ENCODE results near the gene IL4I1. TPM values are rescaled to one million over a fixed set of nuclear protein-coding genes. Genes with fewer than 3 reads are reported as not detected.

IL4I1 gene
- total RNA-seq, 1 experiment from 2014 or later, result 0.71 TPM

- TF ChIP-seq TCF7L2 (IDR thresholded peaks at IDR 0.05; ENCODE audit: borderline replicate concordance, extremely low read depth, insufficient read depth, insufficient read length) (no peak), ZNF274 (IDR thresholded peaks at IDR 0.05; ENCODE audit: low read depth, low read length) (no peak), CEBPB (IDR thresholded peaks at IDR 0.05; ENCODE audit: low read depth) (no peak), EZH2phosphoT487 (IDR thresholded peaks at IDR 0.05; ENCODE audit: borderline replicate concordance) (no peak), ZBTB33 (IDR thresholded peaks at IDR 0.05; ENCODE audit: extremely low read depth, insufficient replicate concordance, low read length) (no peak), POLR2AphosphoS5 (IDR thresholded peaks at IDR 0.05; ENCODE audit: low read depth, low read length) (no peak), SP1 (IDR thresholded peaks at IDR 0.05; ENCODE audit: low read depth) (no peak), EZH2 (IDR thresholded peaks at IDR 0.05) (no peak), CBX3 (IDR thresholded peaks at IDR 0.05; ENCODE audit: low read depth) (no peak), ZFX (IDR thresholded peaks at IDR 0.05) (no peak), FOSL1 (IDR thresholded peaks at IDR 0.05; ENCODE audit: low read depth) (no peak), YY1 (IDR thresholded peaks at IDR 0.05; ENCODE audit: extremely low read depth, insufficient replicate concordance, low read depth, low read length) (no peak), ELF1 (IDR thresholded peaks at IDR 0.05; ENCODE audit: borderline replicate concordance, low read depth) (no peak), POLR2A (IDR thresholded peaks at IDR 0.05; ENCODE audit: borderline replicate concordance, extremely low read depth, insufficient read depth, insufficient read length) (no peak), SRF (IDR thresholded peaks at IDR 0.05; ENCODE audit: low read depth) (no peak)
- BruUV-seq (replicated peaks), result TSS peak; percentile 70
- H3K9me2 ChIP-seq (ENCODE audit: insufficient read depth), result no peaks in the 10 kb centered on the region
- no peak for DNase-seq (ENCODE audit: low read depth, low spot score)
- H3K9me3 ChIP-seq (ENCODE audit: control insufficient read depth in 1 of 2, insufficient read depth in 1 of 2, low read depth in 1 of 2, low read length in 2 of 2), result peaks cover 0 to 6% of the 10 kb centered on the region in 2 experiments; a peak in 1 of 4 replicates
- peaks cover 32% of the 10 kb centered on the region for H3K79me2 ChIP-seq (ENCODE audit: insufficient read depth, low read length)
- no peaks in the 10 kb centered on the region for H3K27me3 ChIP-seq (ENCODE audit: insufficient read depth, low read length)
- POLR2A ChIA-PET, result no interaction called here
- H3K4me3 ChIP-seq (replicated peaks in 1 of 2; ENCODE audit: low read depth in 1 of 2, low read length in 2 of 2), result peak overlapping the region; percentile 79 to 89
- H3K4me2 ChIP-seq (ENCODE audit: low read length), result peak overlapping the region; percentile 99
- peaks cover 11 to 28% of the 10 kb centered on the region in 2 experiments for H3K4me1 ChIP-seq (ENCODE audit: control insufficient read depth in 1 of 2, insufficient read depth in 2 of 2, low read length in 2 of 2)
- H4K20me1 ChIP-seq (ENCODE audit: insufficient read depth), result no peaks in the 10 kb centered on the region
- H3K9ac ChIP-seq (ENCODE audit: low read length), result peak overlapping the region; percentile 93
- peaks cover 10 to 18% of the 10 kb centered on the region in 2 experiments for H3K36me3 ChIP-seq (ENCODE audit: control insufficient read depth in 1 of 2, insufficient read depth in 2 of 2, low read length in 2 of 2)
- intact Hi-C loops (cut with micrococcal nuclease), result no loop called here
- CTCF ChIA-PET, result no interaction called here
- no peak for ATAC-seq
- peak overlapping the region; percentile 98 for H3K27ac ChIP-seq (ENCODE audit: low read depth, low read length)
- H2AFZ ChIP-seq (ENCODE audit: low read depth, low read length, poor library complexity, severe bottlenecking), result no peak overlapping the region
- RAD21 ChIA-PET (ENCODE audit: low non-redundant PET in 1 of 2, low total read pairs in 2 of 2, uncharacterized antibody in 2 of 2, unreplicated experiment in 2 of 2), result no interaction called here
Observed at GRCh38 chr19:49878744-49879070, 18.0 kb downstream of the IL4I1 start.
